T-helper 2 cell treated with Interferon-gamma antibody and Interleukin-4, amounts not matched to agents 5 μg/mL and 100 μg/mL, for 36 hours (primary cell): ENCODE measurements around the gene ALDH3A2.
A peak's percentile ranks its signal among the peaks of the same experiment; 100 is the strongest.

Source experiments
- DNase-seq: peaks from one replicate; pipeline ENCODE4 v3.0.0; 2021; ENCODE audit warnings: low spot score
- H3K27ac Mint-ChIP-seq: one replicate; pipeline ENCODE4 v1.8.0; 2021; ENCODE audit warnings: mild to moderate bottlenecking, mixed read lengths
- H3K27me3 Mint-ChIP-seq: one replicate; pipeline ENCODE4 v1.8.0; 2021; ENCODE audit warnings: low read depth, mixed read lengths
- H3K36me3 Mint-ChIP-seq: one replicate; pipeline ENCODE4 v1.8.0; 2021; ENCODE audit warnings: low read depth, mixed read lengths
- H3K4me1 Mint-ChIP-seq: one replicate; pipeline ENCODE4 v1.8.0; 2021; ENCODE audit warnings: low read depth, mixed read lengths
- H3K4me3 Mint-ChIP-seq: one replicate; pipeline ENCODE4 v1.8.0; 2022; ENCODE audit warnings: mild to moderate bottlenecking, moderate library complexity, mixed read lengths
- H3K9me3 Mint-ChIP-seq: one replicate; pipeline ENCODE4 v1.8.0; 2021; ENCODE audit warnings: mixed read lengths

The ALDH3A2 gene

DNA sequence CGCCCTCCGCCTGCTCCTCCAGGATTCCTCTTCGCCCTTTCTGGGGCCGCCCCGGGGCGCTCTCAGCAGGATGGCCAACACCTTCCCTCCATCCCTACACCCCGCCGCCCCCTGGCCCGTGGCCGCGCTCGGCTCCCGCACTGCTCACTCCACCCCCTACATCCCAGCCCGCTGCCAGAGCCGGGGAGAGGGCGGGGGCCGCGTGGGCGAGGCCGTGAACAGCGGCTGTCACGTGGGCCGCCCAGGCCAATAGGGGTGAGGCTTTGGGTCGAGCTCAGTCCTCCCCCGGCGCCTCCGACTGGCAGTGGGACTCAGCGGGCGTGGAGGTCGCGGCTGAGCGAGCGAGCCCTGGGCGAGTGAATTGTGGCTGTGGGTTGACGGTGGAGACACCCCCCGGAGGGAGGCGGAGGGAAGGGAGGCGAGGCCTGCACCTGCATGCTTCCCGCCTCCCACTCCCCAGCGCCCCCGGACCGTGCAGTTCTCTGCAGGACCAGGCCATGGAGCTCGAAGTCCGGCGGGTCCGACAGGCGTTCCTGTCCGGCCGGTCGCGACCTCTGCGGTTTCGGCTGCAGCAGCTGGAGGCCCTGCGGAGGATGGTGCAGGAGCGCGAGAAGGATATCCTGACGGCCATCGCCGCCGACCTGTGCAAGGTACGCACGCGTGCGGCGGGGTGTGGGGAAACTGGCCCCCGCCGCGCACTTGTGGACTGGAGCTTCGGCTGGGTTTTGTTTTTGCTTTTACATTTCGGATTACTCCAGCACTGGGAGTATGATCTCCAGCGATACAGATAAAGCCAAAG is at the start of gene ALDH3A2:
Gene ALDH3A2 (plus strand): TSS at position 277 of the 799 bp plus-strand sequence. CDS start 221 bp downstream, at position 498.
- peaks cover 15% of the 10 kb centered on the region for H3K27me3 Mint-ChIP-seq
- DNase-seq: peak; percentile 96
- peak within 1 kb of the TSS; percentile 96 for H3K4me3 Mint-ChIP-seq
- H3K27ac Mint-ChIP-seq: peak within 1 kb of the TSS; percentile 93
- H3K9me3 Mint-ChIP-seq: no peaks in the 10 kb centered on the region
- peaks cover 12% of the 10 kb centered on the region for H3K36me3 Mint-ChIP-seq
- H3K4me1 Mint-ChIP-seq: peaks cover 30% of the 10 kb centered on the region

DNA sequence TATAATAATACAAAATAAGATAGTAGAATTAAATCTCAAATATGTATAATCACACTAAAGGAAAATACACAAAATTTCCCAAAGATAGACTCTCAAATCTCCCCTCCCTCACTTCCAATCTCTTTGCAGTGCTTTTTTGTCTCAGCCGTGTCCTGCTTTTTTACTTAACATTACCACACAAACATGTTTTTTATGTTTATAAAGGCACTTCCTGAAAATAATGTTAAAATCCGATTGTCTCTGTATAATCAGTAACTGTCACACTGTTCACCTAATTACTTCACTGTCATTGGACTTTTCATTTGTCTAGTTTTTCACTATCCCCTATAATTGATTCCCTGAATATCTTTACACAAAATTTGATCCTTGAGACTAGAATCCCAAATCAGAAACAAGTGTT is 38.2 kb upstream of the ALDH3A2 start:
- Mint-ChIP-seq H3K27ac (no peak overlapping the region), H3K9me3 (no peaks in the 10 kb centered on the region), H3K4me1 (no peaks in the 10 kb centered on the region), H3K36me3 (no peaks in the 10 kb centered on the region), H3K4me3 (no peak overlapping the region), H3K27me3 (peaks cover 6% of the 10 kb centered on the region)
- DNase-seq: no peak

DNA sequence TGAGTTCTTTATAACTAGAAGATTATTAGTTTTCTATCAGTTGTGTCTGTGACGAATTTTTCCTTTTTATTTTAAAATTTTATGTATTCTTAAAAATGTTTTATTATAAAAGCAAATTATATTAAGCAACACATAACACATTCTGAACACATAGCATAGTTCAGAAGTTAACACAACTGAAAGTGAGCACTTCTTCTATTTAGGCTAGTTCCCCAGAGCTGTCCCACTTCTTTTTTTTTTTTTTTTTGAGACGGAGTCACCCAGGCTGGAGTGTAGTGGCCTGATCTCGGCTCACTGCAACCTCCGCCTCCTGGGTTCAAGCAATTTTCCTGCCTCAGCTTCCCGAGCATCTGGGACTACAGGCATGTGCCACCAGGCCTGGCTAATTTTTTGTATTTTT is 37.7 kb upstream of the ALDH3A2 start:
- H3K4me3 Mint-ChIP-seq: no peak overlapping the region
- no peaks in the 10 kb centered on the region for H3K36me3 Mint-ChIP-seq
- no peak for DNase-seq
- peaks cover 6% of the 10 kb centered on the region for H3K27me3 Mint-ChIP-seq
- H3K9me3 Mint-ChIP-seq: no peaks in the 10 kb centered on the region
- no peak overlapping the region for H3K27ac Mint-ChIP-seq
- no peaks in the 10 kb centered on the region for H3K4me1 Mint-ChIP-seq

DNA sequence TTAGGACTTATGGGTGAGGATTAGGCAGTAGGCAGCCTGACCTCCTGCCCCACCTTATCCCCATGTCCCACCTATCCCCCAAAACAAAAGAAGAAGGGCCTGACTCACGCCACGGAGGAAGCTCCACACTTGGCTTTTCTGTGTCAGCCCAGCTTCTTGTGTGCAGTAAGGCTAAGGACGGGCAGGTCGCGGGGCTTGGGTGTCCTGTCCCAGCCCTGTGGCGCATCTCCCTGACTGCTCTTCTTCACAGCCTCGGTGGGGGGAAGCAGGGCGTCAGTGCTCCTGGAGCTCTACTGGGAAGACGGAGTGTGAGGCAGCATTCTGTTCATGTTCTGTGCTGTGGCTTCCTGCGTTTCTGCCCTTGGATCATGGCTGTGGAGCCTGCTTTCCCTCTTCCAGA is 34.6 kb upstream of the ALDH3A2 start:
- H3K27ac Mint-ChIP-seq: no peak overlapping the region
- H3K4me1 Mint-ChIP-seq: no peaks in the 10 kb centered on the region
- no peaks in the 10 kb centered on the region for H3K36me3 Mint-ChIP-seq
- DNase-seq: no peak
- no peak overlapping the region for H3K4me3 Mint-ChIP-seq
- H3K27me3 Mint-ChIP-seq: peaks cover 3% of the 10 kb centered on the region
- peaks cover 21% of the 10 kb centered on the region for H3K9me3 Mint-ChIP-seq

DNA sequence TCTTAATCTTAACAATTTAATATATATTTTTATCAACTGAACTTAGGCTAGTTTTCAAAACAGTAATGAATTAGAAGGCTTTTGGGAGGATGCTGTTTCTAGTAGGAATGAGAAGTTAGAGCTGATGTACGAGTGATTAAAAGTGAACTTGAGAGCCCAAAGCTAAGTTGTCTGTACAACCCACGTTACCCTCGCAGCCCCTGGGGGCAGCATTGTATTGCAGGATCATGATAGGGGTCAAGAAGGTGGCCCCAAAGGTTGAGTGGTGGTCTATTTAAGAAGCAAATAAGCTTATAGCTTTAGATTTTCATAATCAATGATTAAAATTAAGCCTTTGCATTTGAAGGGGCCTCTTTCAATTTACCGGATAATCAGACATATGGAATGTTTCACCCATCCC is 33.7 kb upstream of the ALDH3A2 start:
- Mint-ChIP-seq H3K27me3 (peaks cover 3% of the 10 kb centered on the region), H3K4me1 (no peaks in the 10 kb centered on the region), H3K27ac (no peak overlapping the region), H3K9me3 (peaks cover 30% of the 10 kb centered on the region), H3K4me3 (no peak overlapping the region), H3K36me3 (peaks cover 2% of the 10 kb centered on the region)
- DNase-seq: no peak

DNA sequence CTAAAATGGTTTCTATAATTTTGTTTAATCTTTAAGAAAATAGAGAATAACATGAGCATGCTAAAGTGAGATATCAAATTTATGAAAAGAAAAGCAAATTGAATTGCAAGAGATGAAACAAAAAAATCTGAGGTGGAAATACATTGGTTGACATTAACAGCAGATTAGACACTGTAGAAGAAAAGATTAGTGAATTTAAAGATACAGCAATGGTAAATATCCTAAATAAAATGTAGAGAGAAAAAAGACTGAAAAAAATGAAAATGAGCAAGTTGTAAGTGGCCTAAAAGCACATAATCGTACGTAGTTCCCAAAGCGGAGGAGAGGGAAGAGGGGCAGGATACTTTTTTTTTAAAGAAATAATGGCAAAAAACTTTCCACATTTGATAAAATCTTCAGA is 30.5 kb upstream of the ALDH3A2 start:
- peaks cover 38% of the 10 kb centered on the region for H3K9me3 Mint-ChIP-seq
- no peak overlapping the region for H3K4me3 Mint-ChIP-seq
- no peak for DNase-seq
- peaks cover 7% of the 10 kb centered on the region for H3K27me3 Mint-ChIP-seq
- no peaks in the 10 kb centered on the region for H3K4me1 Mint-ChIP-seq
- H3K36me3 Mint-ChIP-seq: peaks cover 2% of the 10 kb centered on the region
- no peak overlapping the region for H3K27ac Mint-ChIP-seq

DNA sequence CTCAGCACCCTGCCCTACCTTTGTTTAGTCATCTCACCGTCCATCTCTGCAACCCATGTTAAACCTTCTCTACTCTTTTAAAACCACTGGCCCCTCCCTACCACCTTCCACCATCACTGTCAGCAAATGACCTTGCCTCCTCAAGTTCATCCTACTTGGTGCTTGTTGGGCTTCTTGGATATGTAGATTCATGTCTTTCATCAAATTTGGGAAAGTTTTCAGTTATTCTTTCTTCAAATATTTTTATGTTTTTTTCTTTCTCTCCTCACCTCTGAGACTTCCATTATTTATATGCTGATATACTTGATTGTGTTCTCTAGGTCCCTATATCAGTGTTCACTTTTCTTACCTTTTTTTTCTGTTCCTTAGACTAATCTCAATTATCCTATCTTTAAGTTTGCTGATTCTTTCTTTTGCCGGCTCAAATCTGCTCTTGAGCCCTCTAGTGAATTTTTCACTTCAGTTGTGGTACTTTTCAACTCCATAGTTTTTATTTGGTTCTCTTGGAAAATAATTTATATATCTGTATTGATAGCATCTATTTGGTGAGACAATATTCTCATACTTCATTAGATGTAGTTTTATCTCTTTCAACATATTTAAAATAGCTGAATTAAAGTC is 28.7 kb upstream of the ALDH3A2 start:
- peaks cover 2% of the 10 kb centered on the region for H3K36me3 Mint-ChIP-seq
- H3K27ac Mint-ChIP-seq: no peak overlapping the region
- H3K27me3 Mint-ChIP-seq: peaks cover 7% of the 10 kb centered on the region
- H3K4me3 Mint-ChIP-seq: no peak overlapping the region
- no peaks in the 10 kb centered on the region for H3K4me1 Mint-ChIP-seq
- peaks cover 38% of the 10 kb centered on the region for H3K9me3 Mint-ChIP-seq
- DNase-seq: no peak

DNA sequence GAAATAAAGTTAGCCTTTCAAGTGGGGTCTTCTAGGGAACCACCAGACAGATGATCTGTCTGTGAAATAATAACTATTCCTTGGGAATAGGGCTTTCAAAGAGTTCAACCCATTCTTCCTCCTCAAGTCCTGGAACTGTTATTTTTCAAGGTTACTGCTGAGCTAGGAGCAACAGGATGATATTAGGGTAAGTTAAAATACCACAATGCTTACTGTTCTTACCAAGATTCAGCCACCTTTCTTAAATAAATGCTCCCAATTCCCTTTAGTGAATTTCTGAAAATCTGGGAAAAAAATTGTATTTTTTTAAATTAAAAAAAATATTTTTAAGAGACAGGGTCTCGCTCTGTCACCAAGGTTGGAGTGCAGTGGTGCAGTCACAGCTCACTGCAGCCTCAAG is 26.9 kb upstream of the ALDH3A2 start:
- H3K9me3 Mint-ChIP-seq: peaks cover 37% of the 10 kb centered on the region
- H3K27ac Mint-ChIP-seq: no peak overlapping the region
- peaks cover 7% of the 10 kb centered on the region for H3K27me3 Mint-ChIP-seq
- peaks cover 2% of the 10 kb centered on the region for H3K36me3 Mint-ChIP-seq
- no peak for DNase-seq
- H3K4me3 Mint-ChIP-seq: no peak overlapping the region
- H3K4me1 Mint-ChIP-seq: no peaks in the 10 kb centered on the region

DNA sequence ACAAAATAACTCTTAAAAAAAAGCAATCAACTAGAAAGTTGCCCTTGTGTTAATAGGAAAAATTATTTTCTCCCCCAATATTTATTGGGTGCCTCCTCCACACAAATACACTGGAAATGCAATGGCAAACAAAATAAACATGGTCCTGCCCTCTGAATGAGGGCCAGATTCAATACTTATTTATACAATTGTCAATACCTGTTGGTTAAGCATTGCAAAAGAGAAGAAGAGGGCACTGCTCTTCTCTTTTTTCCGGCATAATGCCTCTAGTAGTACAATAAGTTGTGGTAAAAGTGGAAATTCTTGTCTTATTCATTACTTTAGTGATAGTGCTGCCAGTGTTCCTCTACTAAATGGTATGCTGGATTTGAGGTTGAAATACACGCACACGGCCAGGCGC is 22.5 kb upstream of the ALDH3A2 start:
- peaks cover 11% of the 10 kb centered on the region for H3K27me3 Mint-ChIP-seq
- no peaks in the 10 kb centered on the region for H3K36me3 Mint-ChIP-seq
- H3K9me3 Mint-ChIP-seq: no peaks in the 10 kb centered on the region
- no peak overlapping the region for H3K27ac Mint-ChIP-seq
- H3K4me1 Mint-ChIP-seq: no peaks in the 10 kb centered on the region
- H3K4me3 Mint-ChIP-seq: no peak overlapping the region
- DNase-seq: no peak

DNA sequence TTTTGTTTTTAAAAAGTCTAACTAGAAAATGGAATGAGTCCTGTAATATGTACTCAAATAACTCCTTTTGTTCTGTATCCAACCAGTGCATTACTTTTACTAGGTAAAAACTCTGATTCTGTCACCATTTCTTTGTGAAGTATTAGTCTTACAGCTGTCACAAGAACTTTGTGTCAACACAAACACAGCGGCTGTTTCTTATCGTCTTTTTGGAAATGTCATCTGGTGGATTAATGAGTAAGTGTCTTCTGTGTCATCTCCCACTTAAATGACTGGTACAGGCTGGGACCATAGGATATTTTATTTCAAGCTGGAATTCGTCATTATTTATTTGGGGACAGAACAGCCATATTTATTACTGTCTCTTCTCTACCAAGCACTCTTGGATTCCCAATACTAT is 19.1 kb upstream of the ALDH3A2 start:
- no peak overlapping the region for H3K27ac Mint-ChIP-seq
- H3K4me3 Mint-ChIP-seq: no peak overlapping the region
- no peaks in the 10 kb centered on the region for H3K9me3 Mint-ChIP-seq

DNA sequence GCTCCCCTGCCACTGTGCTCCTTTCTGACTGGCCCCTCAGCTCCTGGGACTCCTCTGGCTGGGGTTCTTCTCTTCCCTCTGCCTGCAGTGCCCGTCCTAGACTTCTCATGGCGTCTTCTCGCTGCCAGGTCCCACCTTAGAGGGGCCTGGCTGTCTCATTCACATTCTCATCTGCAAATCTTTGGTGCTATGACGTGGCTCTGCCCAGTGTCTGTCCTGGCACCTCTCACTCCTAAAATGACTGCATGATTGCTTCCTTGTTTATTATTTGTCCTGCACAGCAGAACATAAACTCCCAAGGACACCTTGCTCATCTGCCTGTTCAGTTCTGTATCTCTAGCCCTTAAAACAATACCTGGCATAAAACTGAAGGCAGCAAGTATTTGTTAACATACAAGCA is 18.5 kb upstream of the ALDH3A2 start:
- H3K4me3 Mint-ChIP-seq: no peak overlapping the region
- no peaks in the 10 kb centered on the region for H3K36me3 Mint-ChIP-seq
- H3K9me3 Mint-ChIP-seq: no peaks in the 10 kb centered on the region
- peaks cover 5% of the 10 kb centered on the region for H3K27me3 Mint-ChIP-seq
- no peak for DNase-seq
- no peak overlapping the region for H3K27ac Mint-ChIP-seq
- no peaks in the 10 kb centered on the region for H3K4me1 Mint-ChIP-seq

More for the DNA sequence above, 19.1 kb upstream of the ALDH3A2 start:
- Mint-ChIP-seq H3K36me3 (no peaks in the 10 kb centered on the region), H3K4me1 (no peaks in the 10 kb centered on the region), H3K27me3 (peaks cover 7% of the 10 kb centered on the region)
- DNase-seq: no peak

DNA sequence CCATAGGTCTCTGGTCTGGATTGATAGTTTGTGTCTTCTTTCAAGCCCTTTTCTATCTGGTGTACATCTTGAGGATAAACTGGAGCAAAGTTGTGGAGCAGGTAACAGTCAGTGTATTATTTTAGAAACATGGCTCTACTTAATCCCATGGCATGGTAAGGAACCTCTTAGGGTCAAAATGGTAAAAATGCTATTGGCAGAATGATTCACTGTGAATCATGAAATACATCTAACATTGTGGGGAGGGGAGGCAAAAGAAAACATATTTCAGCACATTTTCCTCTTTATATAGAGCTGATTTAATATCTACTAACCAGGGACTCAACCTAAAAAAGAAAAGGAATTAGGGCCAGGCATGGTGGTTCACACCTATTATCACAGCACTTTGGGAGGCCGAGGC is 17.9 kb upstream of the ALDH3A2 start:
- Mint-ChIP-seq H3K36me3 (no peaks in the 10 kb centered on the region), H3K27ac (no peak overlapping the region), H3K27me3 (peaks cover 5% of the 10 kb centered on the region), H3K4me1 (no peaks in the 10 kb centered on the region), H3K4me3 (no peak overlapping the region), H3K9me3 (no peaks in the 10 kb centered on the region)
- no peak for DNase-seq

DNA sequence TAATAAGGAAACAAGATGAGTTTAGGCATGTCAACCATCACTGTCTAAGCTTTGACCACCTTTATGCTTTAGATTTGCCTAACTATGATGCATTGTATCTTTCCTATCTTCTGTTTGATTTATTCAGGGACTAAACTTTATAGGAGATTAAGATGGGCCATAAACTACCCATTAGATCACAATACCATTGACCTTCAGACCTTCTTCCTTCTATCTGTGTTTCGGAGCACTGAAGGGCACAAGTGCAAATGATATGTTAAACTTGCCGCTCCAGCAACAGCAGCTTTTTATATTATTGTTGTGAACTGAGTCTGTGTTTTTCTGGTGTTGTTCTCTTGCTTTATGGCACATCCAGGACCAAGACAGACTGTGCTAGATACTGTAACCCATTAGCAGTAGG is 16.6 kb upstream of the ALDH3A2 start:
- H3K36me3 Mint-ChIP-seq: no peaks in the 10 kb centered on the region
- H3K27me3 Mint-ChIP-seq: peaks cover 6% of the 10 kb centered on the region
- H3K4me3 Mint-ChIP-seq: no peak overlapping the region
- DNase-seq: no peak
- no peaks in the 10 kb centered on the region for H3K4me1 Mint-ChIP-seq
- H3K9me3 Mint-ChIP-seq: no peaks in the 10 kb centered on the region
- H3K27ac Mint-ChIP-seq: no peak overlapping the region

DNA sequence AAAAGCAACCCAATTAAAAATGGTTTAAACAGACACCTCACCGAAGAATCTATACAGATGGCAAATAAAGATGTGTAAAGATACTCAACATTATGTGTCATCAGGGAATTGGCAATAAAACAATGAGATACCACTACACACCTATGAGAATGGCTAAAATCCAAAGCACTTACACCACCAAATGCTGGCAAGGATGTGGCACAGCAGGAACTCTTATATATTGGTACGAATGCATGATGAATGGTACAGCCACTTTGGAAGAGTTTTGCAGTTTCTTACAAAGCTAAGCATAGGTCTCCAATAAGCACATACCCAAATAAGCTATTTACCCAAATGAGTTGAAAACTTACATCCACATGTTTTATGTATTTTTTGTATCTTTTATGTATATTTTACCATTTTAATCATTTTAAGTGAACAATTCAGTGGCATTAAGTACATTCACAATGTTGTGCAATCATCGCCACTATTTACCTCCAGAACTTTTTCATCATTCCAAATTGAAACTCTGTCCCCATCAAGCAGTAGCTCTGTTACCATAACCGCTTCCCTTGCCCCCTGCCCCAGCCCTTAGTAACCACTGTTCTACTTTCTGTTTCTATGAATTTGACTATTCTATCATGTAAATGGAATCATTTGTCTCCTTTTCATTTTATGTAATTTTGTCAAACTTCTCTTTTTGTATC is 6.7 kb upstream of the ALDH3A2 start:
- no peak for DNase-seq
- H3K4me3 Mint-ChIP-seq: no peak overlapping the region
- H3K36me3 Mint-ChIP-seq: no peaks in the 10 kb centered on the region

More for the DNA sequence above, 6.7 kb upstream of the ALDH3A2 start:
- no peak overlapping the region for H3K27ac Mint-ChIP-seq
- peaks cover 11% of the 10 kb centered on the region for H3K4me1 Mint-ChIP-seq
- no peaks in the 10 kb centered on the region for H3K9me3 Mint-ChIP-seq
- peaks cover 47% of the 10 kb centered on the region for H3K27me3 Mint-ChIP-seq
